Neural cell (in vitro differentiated cells): ENCODE data around the gene DDX41. TPM values are rescaled to one million over a fixed set of nuclear protein-coding genes. Genes with fewer than 3 reads are reported as not detected.

Experiments used
- H2AFZ ChIP-seq: fragments of 200-600, 300-800 bp; sonication (generic), shearing (Covaris generic); 2 replicates; pipeline ENCODE4 v1.6.0; 2014; ENCODE audit warnings: low read depth, mild to moderate bottlenecking, antibody characterized with exemption, low read length, moderate library complexity
- H3F3A ChIP-seq: fragments of 200-600 bp; shearing (Covaris generic); 2 replicates; pipeline ENCODE4 v1.6.1; 2016; ENCODE audit warnings: mild to moderate bottlenecking, moderate library complexity, mixed read lengths, antibody characterized with exemption, low read length; ENCODE audit not compliant: insufficient read depth, poor library complexity, severe bottlenecking
- H3K27ac ChIP-seq: fragments of 200-600, 300-800 bp; sonication (generic), shearing (Covaris generic); 2 replicates; pipeline ENCODE4 v1.5.1; 2014; ENCODE audit warnings: mild to moderate bottlenecking, low read length, moderate library complexity
- H3K27me3 ChIP-seq: fragments of 300-800, 200-600 bp; sonication (generic), shearing (Covaris generic); 2 replicates; pipeline ENCODE4 v1.6.0; 2014; ENCODE audit warnings: mild to moderate bottlenecking, low read depth, low read length, moderate library complexity; ENCODE audit not compliant: insufficient read depth
- H3K36me3 ChIP-seq: fragments of 300-800, 200-600 bp; sonication (generic), shearing (Covaris generic); 2 replicates; pipeline ENCODE4 v1.5.1; 2014; ENCODE audit warnings: mild to moderate bottlenecking, antibody characterized with exemption, low read length, moderate library complexity; ENCODE audit not compliant: insufficient read depth
- H3K4me2 ChIP-seq: fragments of 300-800, 200-600 bp; sonication (generic), shearing (Covaris generic); 2 replicates; pipeline ENCODE4 v1.6.0; 2014; ENCODE audit warnings: mild to moderate bottlenecking, low read length
- H3K4me3 ChIP-seq: fragments of 300-800, 200-600 bp; sonication (generic), shearing (Covaris generic); 2 replicates; pipeline ENCODE4 v1.5.1; 2014; ENCODE audit warnings: mild to moderate bottlenecking, low read length, moderate library complexity
- H3K79me2 ChIP-seq: fragments of 200-600 bp; shearing (Covaris generic); replicated peaks from 2 replicates; pipeline ENCODE4 v1.6.0; 2014; ENCODE audit warnings: mild to moderate bottlenecking, low read length, moderate library complexity; ENCODE audit not compliant: insufficient read depth
- H3K9ac ChIP-seq: fragments of 300-800, 200-600 bp; sonication (generic), shearing (Covaris generic); 2 replicates; pipeline ENCODE4 v1.6.1; 2016; ENCODE audit warnings: mild to moderate bottlenecking, low read length, mixed read lengths
- H3K9me2 ChIP-seq: fragments of 200-600 bp; shearing (Covaris generic); 2 replicates; pipeline ENCODE4 v1.6.1; 2016; ENCODE audit warnings: mild to moderate bottlenecking, low read length, mixed read lengths; ENCODE audit not compliant: insufficient read depth
- H3K9me3 ChIP-seq: fragments of 200-600, 300-800 bp; sonication (generic), shearing (Covaris generic); 2 replicates; pipeline ENCODE4 v1.6.1; 2016; ENCODE audit warnings: mild to moderate bottlenecking, mixed run types, low read length, moderate library complexity, mixed read lengths
- H4K20me1 ChIP-seq: fragments of 200-600 bp; shearing (Covaris generic); 2 replicates; pipeline ENCODE4 v1.6.1; 2016; ENCODE audit warnings: mild to moderate bottlenecking, mixed run types; ENCODE audit not compliant: insufficient read depth
- EP300 ChIP-seq: fragments of 450-650 bp; conservative IDR thresholded peaks from 2 replicates; pipeline ENCODE4 v1.6.1; 2014; ENCODE audit warnings: antibody characterized with exemption, mild to moderate bottlenecking, moderate library complexity; ENCODE audit not compliant: poor library complexity, severe bottlenecking
- EZH2 ChIP-seq: fragments of 200-600, 300-800 bp; shearing (Covaris generic), sonication (generic); IDR thresholded peaks from 2 replicates; pipeline ENCODE4 v1.6.1; 2014; ENCODE audit warnings: antibody characterized with exemption, low read length, borderline replicate concordance, mild to moderate bottlenecking; ENCODE audit not compliant: insufficient read depth, poor library complexity, severe bottlenecking
- MXI1 ChIP-seq: fragments of 450-650 bp; conservative IDR thresholded peaks from 2 replicates; pipeline ENCODE4 v1.6.1; 2014; ENCODE audit warnings: antibody characterized with exemption, mild to moderate bottlenecking; ENCODE audit not compliant: poor library complexity, severe bottlenecking
- RAD21 ChIP-seq: fragments of 450-650 bp; conservative IDR thresholded peaks from 2 replicates; pipeline ENCODE4 v1.6.1; 2014; ENCODE audit warnings: antibody characterized with exemption, mild to moderate bottlenecking, moderate library complexity
- TAF1 ChIP-seq: IDR thresholded peaks from 2 replicates; pipeline ENCODE4 v1.6.1; 2012; ENCODE audit warnings: low read depth
- polyA plus RNA-seq: library from polyadenylated mRNA; depleted of rRNA; stranded (reverse); fragments of >200 nt; gene quantifications from 2 replicates; pipeline ENCODE4 v1.2.3, GENCODE V29; 2014
- TF ChIP-seq, protein P1 (sequence below): fragments of 450-650 bp; IDR thresholded peaks from 2 replicates; pipeline ENCODE4 v1.5.1; 2014; ENCODE audit warnings: antibody characterized with exemption, mild to moderate bottlenecking, moderate library complexity; ENCODE audit not compliant: poor library complexity, severe bottlenecking
- TF ChIP-seq, protein P2 (sequence below): IDR thresholded peaks from 2 replicates; pipeline ENCODE4 v1.6.1; 2012; ENCODE audit warnings: borderline replicate concordance

The DDX41 gene
- polyA plus RNA-seq, 1 donor from 2014 or later, result 113 TPM

DNA sequence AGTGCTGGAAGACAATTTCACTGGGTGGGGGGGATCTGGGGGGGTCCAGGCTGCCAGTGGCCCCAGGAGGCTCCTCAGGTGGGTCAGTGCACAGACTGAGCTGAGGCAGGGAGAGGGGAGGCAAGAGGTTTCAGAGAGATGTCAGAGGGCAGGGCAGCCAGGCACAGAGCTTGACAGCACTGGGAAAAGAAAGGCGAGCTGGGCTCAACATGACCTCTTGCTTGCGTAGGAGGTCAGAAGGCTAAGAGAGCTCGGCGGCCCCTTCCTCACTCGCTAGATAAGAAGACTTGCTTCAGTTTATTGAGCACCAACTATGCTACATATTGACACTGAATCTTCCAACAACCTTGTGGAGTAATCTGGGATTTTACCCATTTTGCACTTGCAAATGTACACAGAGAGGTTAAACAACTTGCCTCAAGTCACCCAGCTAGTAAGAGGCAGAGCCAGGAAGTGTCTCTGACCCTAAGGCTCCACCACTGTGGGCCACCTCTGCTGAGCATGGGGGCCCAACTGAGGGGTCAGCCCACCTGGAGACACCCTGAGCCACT, 22.9 kb downstream of the DDX41 start:
- Histone ChIP-seq H3K27ac (no peak overlapping the region), H3K9me3 (no peaks in the 10 kb centered on the region), H4K20me1 (no peaks in the 10 kb centered on the region), H3K4me3 (no peak overlapping the region), H2AFZ (no peak overlapping the region), H3K27me3 (peaks cover 6% of the 10 kb centered on the region), H3K9me2 (no peaks in the 10 kb centered on the region), H3K79me2 (peaks cover 17% of the 10 kb centered on the region), H3F3A (no peaks in the 10 kb centered on the region), H3K36me3 (no peaks in the 10 kb centered on the region), H3K9ac (no peak overlapping the region), H3K4me2 (no peak overlapping the region)
- no peak for TF ChIP-seq EP300
- TF ChIP-seq, protein P1, sequence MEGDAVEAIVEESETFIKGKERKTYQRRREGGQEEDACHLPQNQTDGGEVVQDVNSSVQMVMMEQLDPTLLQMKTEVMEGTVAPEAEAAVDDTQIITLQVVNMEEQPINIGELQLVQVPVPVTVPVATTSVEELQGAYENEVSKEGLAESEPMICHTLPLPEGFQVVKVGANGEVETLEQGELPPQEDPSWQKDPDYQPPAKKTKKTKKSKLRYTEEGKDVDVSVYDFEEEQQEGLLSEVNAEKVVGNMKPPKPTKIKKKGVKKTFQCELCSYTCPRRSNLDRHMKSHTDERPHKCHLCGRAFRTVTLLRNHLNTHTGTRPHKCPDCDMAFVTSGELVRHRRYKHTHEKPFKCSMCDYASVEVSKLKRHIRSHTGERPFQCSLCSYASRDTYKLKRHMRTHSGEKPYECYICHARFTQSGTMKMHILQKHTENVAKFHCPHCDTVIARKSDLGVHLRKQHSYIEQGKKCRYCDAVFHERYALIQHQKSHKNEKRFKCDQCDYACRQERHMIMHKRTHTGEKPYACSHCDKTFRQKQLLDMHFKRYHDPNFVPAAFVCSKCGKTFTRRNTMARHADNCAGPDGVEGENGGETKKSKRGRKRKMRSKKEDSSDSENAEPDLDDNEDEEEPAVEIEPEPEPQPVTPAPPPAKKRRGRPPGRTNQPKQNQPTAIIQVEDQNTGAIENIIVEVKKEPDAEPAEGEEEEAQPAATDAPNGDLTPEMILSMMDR, result no peak
- TF ChIP-seq MXI1, result no peak
- TF ChIP-seq TAF1, result no peak
- no peak for TF ChIP-seq EZH2

GRCh38 chr5:177492841-177493240, 23.9 kb downstream of the DDX41 start:
- H3K9ac ChIP-seq, result no peak overlapping the region

More at GRCh38 chr5:177492841-177493240, 23.9 kb downstream of the DDX41 start:
- no peaks in the 10 kb centered on the region for H3F3A ChIP-seq
- no peak overlapping the region for H3K27ac ChIP-seq
- peaks cover 17% of the 10 kb centered on the region for H3K79me2 ChIP-seq
- H3K9me3 ChIP-seq, result no peaks in the 10 kb centered on the region
- no peak overlapping the region for H2AFZ ChIP-seq
- TF ChIP-seq EZH2, result no peak
- no peak for TF ChIP-seq RAD21
- TF ChIP-seq, protein P2, sequence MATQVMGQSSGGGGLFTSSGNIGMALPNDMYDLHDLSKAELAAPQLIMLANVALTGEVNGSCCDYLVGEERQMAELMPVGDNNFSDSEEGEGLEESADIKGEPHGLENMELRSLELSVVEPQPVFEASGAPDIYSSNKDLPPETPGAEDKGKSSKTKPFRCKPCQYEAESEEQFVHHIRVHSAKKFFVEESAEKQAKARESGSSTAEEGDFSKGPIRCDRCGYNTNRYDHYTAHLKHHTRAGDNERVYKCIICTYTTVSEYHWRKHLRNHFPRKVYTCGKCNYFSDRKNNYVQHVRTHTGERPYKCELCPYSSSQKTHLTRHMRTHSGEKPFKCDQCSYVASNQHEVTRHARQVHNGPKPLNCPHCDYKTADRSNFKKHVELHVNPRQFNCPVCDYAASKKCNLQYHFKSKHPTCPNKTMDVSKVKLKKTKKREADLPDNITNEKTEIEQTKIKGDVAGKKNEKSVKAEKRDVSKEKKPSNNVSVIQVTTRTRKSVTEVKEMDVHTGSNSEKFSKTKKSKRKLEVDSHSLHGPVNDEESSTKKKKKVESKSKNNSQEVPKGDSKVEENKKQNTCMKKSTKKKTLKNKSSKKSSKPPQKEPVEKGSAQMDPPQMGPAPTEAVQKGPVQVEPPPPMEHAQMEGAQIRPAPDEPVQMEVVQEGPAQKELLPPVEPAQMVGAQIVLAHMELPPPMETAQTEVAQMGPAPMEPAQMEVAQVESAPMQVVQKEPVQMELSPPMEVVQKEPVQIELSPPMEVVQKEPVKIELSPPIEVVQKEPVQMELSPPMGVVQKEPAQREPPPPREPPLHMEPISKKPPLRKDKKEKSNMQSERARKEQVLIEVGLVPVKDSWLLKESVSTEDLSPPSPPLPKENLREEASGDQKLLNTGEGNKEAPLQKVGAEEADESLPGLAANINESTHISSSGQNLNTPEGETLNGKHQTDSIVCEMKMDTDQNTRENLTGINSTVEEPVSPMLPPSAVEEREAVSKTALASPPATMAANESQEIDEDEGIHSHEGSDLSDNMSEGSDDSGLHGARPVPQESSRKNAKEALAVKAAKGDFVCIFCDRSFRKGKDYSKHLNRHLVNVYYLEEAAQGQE, result no peak
- H3K4me3 ChIP-seq, result no peak overlapping the region
- H3K27me3 ChIP-seq, result no peaks in the 10 kb centered on the region
- H3K4me2 ChIP-seq, result no peak overlapping the region
- H3K36me3 ChIP-seq, result no peaks in the 10 kb centered on the region
- H3K9me2 ChIP-seq, result no peaks in the 10 kb centered on the region
- H4K20me1 ChIP-seq, result no peaks in the 10 kb centered on the region
